Measurements from ENCODE around the gene PMPCB.

DNA sequence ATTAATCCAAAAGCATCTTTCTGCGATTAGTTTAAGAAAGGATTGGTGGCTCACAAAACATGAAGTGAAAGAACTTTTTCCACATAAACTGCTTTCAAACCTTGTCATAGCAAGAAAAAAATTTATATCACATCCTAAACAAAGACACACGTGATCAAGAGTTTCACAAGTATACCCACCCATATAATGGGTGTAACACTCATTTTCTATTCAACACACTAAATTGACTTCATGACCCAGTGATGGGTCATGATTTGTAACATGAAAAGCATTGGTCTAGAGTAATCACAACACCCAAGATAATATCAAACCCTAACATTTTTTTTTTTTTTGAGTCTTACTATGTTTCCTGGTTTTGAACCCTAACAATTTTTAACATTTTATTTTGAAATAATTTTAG lies 17.6 kb downstream of the PMPCB start:
- TF ChIP-seq, protein P1, sequence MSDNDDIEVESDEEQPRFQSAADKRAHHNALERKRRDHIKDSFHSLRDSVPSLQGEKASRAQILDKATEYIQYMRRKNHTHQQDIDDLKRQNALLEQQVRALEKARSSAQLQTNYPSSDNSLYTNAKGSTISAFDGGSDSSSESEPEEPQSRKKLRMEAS (CRISPR knock-in tag; IDR thresholded peaks at IDR 0.05): no peak
- TF ChIP-seq, protein P2, sequence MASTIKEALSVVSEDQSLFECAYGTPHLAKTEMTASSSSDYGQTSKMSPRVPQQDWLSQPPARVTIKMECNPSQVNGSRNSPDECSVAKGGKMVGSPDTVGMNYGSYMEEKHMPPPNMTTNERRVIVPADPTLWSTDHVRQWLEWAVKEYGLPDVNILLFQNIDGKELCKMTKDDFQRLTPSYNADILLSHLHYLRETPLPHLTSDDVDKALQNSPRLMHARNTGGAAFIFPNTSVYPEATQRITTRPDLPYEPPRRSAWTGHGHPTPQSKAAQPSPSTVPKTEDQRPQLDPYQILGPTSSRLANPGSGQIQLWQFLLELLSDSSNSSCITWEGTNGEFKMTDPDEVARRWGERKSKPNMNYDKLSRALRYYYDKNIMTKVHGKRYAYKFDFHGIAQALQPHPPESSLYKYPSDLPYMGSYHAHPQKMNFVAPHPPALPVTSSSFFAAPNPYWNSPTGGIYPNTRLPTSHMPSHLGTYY (CRISPR knock-in tag; IDR thresholded peaks at IDR 0.05): no peak
- no peak for TF ChIP-seq SP1 (CRISPR knock-in tag; conservative IDR thresholded peaks at IDR 0.05)
- no peak for TF ChIP-seq ETV6 (CRISPR knock-in tag; IDR thresholded peaks at IDR 0.05)
- TF ChIP-seq, protein P3, sequence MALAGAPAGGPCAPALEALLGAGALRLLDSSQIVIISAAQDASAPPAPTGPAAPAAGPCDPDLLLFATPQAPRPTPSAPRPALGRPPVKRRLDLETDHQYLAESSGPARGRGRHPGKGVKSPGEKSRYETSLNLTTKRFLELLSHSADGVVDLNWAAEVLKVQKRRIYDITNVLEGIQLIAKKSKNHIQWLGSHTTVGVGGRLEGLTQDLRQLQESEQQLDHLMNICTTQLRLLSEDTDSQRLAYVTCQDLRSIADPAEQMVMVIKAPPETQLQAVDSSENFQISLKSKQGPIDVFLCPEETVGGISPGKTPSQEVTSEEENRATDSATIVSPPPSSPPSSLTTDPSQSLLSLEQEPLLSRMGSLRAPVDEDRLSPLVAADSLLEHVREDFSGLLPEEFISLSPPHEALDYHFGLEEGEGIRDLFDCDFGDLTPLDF (CRISPR knock-in tag; IDR thresholded peaks at IDR 0.05): no peak
- TF ChIP-seq ZNF121 (CRISPR knock-in tag; IDR thresholded peaks at IDR 0.05): no peak
- TF ChIP-seq NR2C2 (CRISPR knock-in tag; IDR thresholded peaks at IDR 0.05): no peak
- TF ChIP-seq TCF7 (CRISPR knock-in tag; IDR thresholded peaks at IDR 0.05; ENCODE audit: low read depth): no peak
- TF ChIP-seq, protein P4, sequence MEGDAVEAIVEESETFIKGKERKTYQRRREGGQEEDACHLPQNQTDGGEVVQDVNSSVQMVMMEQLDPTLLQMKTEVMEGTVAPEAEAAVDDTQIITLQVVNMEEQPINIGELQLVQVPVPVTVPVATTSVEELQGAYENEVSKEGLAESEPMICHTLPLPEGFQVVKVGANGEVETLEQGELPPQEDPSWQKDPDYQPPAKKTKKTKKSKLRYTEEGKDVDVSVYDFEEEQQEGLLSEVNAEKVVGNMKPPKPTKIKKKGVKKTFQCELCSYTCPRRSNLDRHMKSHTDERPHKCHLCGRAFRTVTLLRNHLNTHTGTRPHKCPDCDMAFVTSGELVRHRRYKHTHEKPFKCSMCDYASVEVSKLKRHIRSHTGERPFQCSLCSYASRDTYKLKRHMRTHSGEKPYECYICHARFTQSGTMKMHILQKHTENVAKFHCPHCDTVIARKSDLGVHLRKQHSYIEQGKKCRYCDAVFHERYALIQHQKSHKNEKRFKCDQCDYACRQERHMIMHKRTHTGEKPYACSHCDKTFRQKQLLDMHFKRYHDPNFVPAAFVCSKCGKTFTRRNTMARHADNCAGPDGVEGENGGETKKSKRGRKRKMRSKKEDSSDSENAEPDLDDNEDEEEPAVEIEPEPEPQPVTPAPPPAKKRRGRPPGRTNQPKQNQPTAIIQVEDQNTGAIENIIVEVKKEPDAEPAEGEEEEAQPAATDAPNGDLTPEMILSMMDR (IDR thresholded peaks at IDR 0.05): no peak
- no peak for TF ChIP-seq TEAD4 (CRISPR knock-in tag; IDR thresholded peaks at IDR 0.05)
